Colonic mucosa (tissue), 4 donors: ENCODE data around the gene CAPN5. TPM values are rescaled to one million over a fixed set of nuclear protein-coding genes. Genes with fewer than 3 reads are reported as not detected.

Source experiments
- DNase-seq: peaks from one replicate; pipeline ENCODE4 v3.0.0-alpha.2; 2020
- H3K27ac ChIP-seq: fragments of 200-600 bp; one replicate; pipeline ENCODE4 v1.8.0; 2021
- H3K27me3 ChIP-seq: fragments of 200-600 bp; one replicate; pipeline ENCODE4 v1.8.0; 2021
- H3K36me3 ChIP-seq: fragments of 200-600 bp; one replicate; pipeline ENCODE4 v1.8.0; 2021
- H3K4me1 ChIP-seq: fragments of 200-600 bp; one replicate; pipeline ENCODE4 v1.8.0; 2021; ENCODE audit warnings: mild to moderate bottlenecking
- H3K4me3 ChIP-seq: fragments of 200-600 bp; one replicate; pipeline ENCODE4 v1.8.0; 2021
- H3K9ac ChIP-seq, 2 donors: one replicate each; pipeline ENCODE4 v1.7.0; 2013; ENCODE audit warnings: control low read depth in 2 of 2, low read depth in 2 of 2, low read length in 2 of 2
- H3K9me3 ChIP-seq: fragments of 200-600 bp; one replicate; pipeline ENCODE4 v1.8.0; 2021
- CTCF ChIP-seq: fragments of 200-600 bp; IDR thresholded peaks from one replicate; pipeline ENCODE4 v1.8.0; 2022; ENCODE audit warnings: antibody characterized with exemption, mild to moderate bottlenecking
- intact Hi-C: fragments of 100-400 bp; cut with DNase I; formaldehyde crosslinking; loops from one replicate; pipeline ENCODE4 v1.14.1; 2022
- total RNA-seq, 2 donors: library from RNA; stranded (reverse); fragmentation: NEBNext Ultra II Directional in 1 of 2; extraction: Animal tissue kit (Norgen Biotek cat#: 25700) in 1 of 2; gene quantifications; one replicate each; pipeline ENCODE4 v1.2.1, GENCODE V29; 2021
- donor health status: healthy.
- donor health status: DM: no; HTN: no; CAD: no.
- donor health status: DM: no; HTN: no; CAD: no.

CAPN5 gene
- total RNA-seq, 2 donors from 2014 or later: 258 to 267 TPM

- Histone ChIP-seq H3K36me3 (no peaks in the 10 kb centered on the region), H3K27me3 (peaks cover 6% of the 10 kb centered on the region), H3K27ac (peak overlapping the region; percentile 8), H3K4me3 (no peak overlapping the region), H3K9ac (peak overlapping the region in 1 of 2 donors; percentile 4), H3K9me3 (no peaks in the 10 kb centered on the region), H3K4me1 (no peaks in the 10 kb centered on the region)
- TF ChIP-seq CTCF: no peak
- DNase-seq: no peak
- intact Hi-C loops: no loop called here
These were observed 28.5 kb upstream of the CAPN5 start for GRCh38 chr11:77038029-77038824.

GRCh38 chr11:77038825-77039326 is 27.9 kb upstream of the CAPN5 start:
- DNase-seq: no peak
- Histone ChIP-seq H3K9ac (peak overlapping the region in 1 of 2 donors; percentile 4), H3K36me3 (no peaks in the 10 kb centered on the region), H3K4me1 (no peaks in the 10 kb centered on the region), H3K27me3 (peaks cover 6% of the 10 kb centered on the region), H3K9me3 (no peaks in the 10 kb centered on the region), H3K4me3 (no peak overlapping the region), H3K27ac (peak overlapping the region; percentile 8)
- intact Hi-C loops: no loop called here
- no peak for TF ChIP-seq CTCF

- peak overlapping the region; percentile 34 for H3K4me3 ChIP-seq
- no peaks in the 10 kb centered on the region for H3K4me1 ChIP-seq
- peak overlapping the region; percentile 26 to 36 for H3K9ac ChIP-seq
- intact Hi-C loops: loop anchor here (5.0 to 10.0 kb wide), 3 partner anchors 62 to 305 kb away; no protein-coding TSS in a partner anchor
- no peaks in the 10 kb centered on the region for H3K36me3 ChIP-seq
- H3K9me3 ChIP-seq: no peaks in the 10 kb centered on the region
- TF ChIP-seq CTCF: peak; percentile 37
- H3K27me3 ChIP-seq: peaks cover 6% of the 10 kb centered on the region
- DNase-seq: peak; percentile 73
- H3K27ac ChIP-seq: no peak overlapping the region
These were observed 27.0 kb upstream of the CAPN5 start for GRCh38 chr11:77039491-77040400.

GRCh38 chr11:77040401-77040777 is 26.4 kb upstream of the CAPN5 start:
- H3K9me3 ChIP-seq: no peaks in the 10 kb centered on the region
- peaks cover 6% of the 10 kb centered on the region for H3K27me3 ChIP-seq
- no peak overlapping the region for H3K27ac ChIP-seq
- no peak for DNase-seq
- no peak overlapping the region for H3K4me3 ChIP-seq
- no peak overlapping the region for H3K9ac ChIP-seq
- intact Hi-C loops: loop anchor here (5.0 to 10.0 kb wide), 3 partner anchors 63 to 306 kb away; no protein-coding TSS in a partner anchor
- H3K36me3 ChIP-seq: no peaks in the 10 kb centered on the region
- no peaks in the 10 kb centered on the region for H3K4me1 ChIP-seq
- TF ChIP-seq CTCF: no peak

GRCh38 chr11:77040889-77041288 is 25.9 kb upstream of the CAPN5 start:
- Histone ChIP-seq H3K36me3 (no peaks in the 10 kb centered on the region), H3K27me3 (peaks cover 6% of the 10 kb centered on the region), H3K27ac (no peak overlapping the region), H3K4me3 (no peak overlapping the region), H3K9me3 (no peaks in the 10 kb centered on the region), H3K4me1 (no peaks in the 10 kb centered on the region), H3K9ac (no peak overlapping the region)
- TF ChIP-seq CTCF: no peak
- no peak for DNase-seq
- intact Hi-C loops: loop anchor here (5.0 to 10.0 kb wide), 3 partner anchors 64 to 306 kb away; no protein-coding TSS in a partner anchor
